ENCODE results near the gene OVCH1. TPM values are rescaled to one million over a fixed set of nuclear protein-coding genes. Genes with fewer than 3 reads are reported as not detected.

OVCH1 gene
- total and polyA plus RNA-seq, 10 of the 15 experiments (the other 5 are each of a cell fraction or from before 2014, with no cell fraction given) = 0.15 TPM; not detected in 9

DNA sequence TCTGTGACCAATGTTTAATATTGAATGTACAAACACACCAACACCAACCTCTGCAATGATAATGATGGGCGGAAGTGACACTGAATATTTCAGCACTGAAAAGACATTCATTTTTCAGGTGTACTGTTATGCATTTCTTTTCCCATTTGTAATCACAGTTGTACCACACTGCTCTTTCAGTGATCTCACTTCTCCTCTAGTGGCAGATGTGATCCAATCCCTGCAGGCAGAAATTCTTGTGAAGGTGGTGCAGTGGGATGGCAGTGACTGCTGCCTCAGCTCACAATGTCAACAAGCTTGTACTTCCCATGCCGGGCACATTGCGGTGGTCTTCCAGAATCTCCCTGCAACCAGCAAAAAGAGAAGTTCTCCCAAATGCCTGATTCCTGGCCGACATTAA is 93.5 kb downstream of the OVCH1 start:
- no peaks in the 10 kb centered on the region for H3K79me2 ChIP-seq (ENCODE audit: control insufficient read depth, insufficient read depth, low read length)
- no TSS peak for BruUV-seq (replicated peaks)
- H3K4me3 ChIP-seq = no peak overlapping the region
- ChIA-PET POLR2A (no interaction called here), RAD21 (ENCODE audit: unreplicated experiment) (no interaction called here), SMC1A (ENCODE audit: uncharacterized antibody, unreplicated experiment) (no interaction called here), CTCF (no interaction called here)
- H3K9me3 ChIP-seq (replicated peaks; ENCODE audit: control insufficient read depth, insufficient read depth, low read length) = no peaks in the 10 kb centered on the region
- no peaks in the 10 kb centered on the region for H4K20me1 ChIP-seq (ENCODE audit: control insufficient read depth, insufficient read depth)
- no peak overlapping the region for H3K4me2 ChIP-seq (ENCODE audit: control insufficient read depth, insufficient read depth)
- no peaks in the 10 kb centered on the region; a peak in 1 of 4 replicates for H3K27me3 ChIP-seq (replicated peaks in 1 of 2; ENCODE audit: control insufficient read depth in 2 of 2, insufficient read depth in 2 of 2, low read length in 1 of 2)
- FAIRE-seq (no peak), DNase-seq (ENCODE audit: low read depth, low spot score) (no peak), ATAC-seq (no peak)
- TF ChIP-seq NR2F1 (conservative IDR thresholded peaks at IDR 0.05) = no peak
- TF ChIP-seq ESRRA (IDR thresholded peaks at IDR 0.05; ENCODE audit: low read length) = no peak
- no peak for TF ChIP-seq IRF4 (IDR thresholded peaks at IDR 0.05; ENCODE audit: low read depth, low read length)
- no peak for TF ChIP-seq NFYB (IDR thresholded peaks at IDR 0.05; ENCODE audit: insufficient read depth, low read depth, low read length)
- no peak for TF ChIP-seq SPI1 (IDR thresholded peaks at IDR 0.05; ENCODE audit: borderline replicate concordance, insufficient read depth, low read depth, low read length)
- TF ChIP-seq FOXM1 (IDR thresholded peaks at IDR 0.05; ENCODE audit: low read depth, low read length) = no peak
- TF ChIP-seq, protein P1, sequence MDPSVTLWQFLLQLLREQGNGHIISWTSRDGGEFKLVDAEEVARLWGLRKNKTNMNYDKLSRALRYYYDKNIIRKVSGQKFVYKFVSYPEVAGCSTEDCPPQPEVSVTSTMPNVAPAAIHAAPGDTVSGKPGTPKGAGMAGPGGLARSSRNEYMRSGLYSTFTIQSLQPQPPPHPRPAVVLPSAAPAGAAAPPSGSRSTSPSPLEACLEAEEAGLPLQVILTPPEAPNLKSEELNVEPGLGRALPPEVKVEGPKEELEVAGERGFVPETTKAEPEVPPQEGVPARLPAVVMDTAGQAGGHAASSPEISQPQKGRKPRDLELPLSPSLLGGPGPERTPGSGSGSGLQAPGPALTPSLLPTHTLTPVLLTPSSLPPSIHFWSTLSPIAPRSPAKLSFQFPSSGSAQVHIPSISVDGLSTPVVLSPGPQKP (IDR thresholded peaks at IDR 0.05; ENCODE audit: low read depth, low read length) = no peak
- TF ChIP-seq, protein P2, sequence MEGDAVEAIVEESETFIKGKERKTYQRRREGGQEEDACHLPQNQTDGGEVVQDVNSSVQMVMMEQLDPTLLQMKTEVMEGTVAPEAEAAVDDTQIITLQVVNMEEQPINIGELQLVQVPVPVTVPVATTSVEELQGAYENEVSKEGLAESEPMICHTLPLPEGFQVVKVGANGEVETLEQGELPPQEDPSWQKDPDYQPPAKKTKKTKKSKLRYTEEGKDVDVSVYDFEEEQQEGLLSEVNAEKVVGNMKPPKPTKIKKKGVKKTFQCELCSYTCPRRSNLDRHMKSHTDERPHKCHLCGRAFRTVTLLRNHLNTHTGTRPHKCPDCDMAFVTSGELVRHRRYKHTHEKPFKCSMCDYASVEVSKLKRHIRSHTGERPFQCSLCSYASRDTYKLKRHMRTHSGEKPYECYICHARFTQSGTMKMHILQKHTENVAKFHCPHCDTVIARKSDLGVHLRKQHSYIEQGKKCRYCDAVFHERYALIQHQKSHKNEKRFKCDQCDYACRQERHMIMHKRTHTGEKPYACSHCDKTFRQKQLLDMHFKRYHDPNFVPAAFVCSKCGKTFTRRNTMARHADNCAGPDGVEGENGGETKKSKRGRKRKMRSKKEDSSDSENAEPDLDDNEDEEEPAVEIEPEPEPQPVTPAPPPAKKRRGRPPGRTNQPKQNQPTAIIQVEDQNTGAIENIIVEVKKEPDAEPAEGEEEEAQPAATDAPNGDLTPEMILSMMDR (IDR thresholded peaks at IDR 0.05 in 2 of 3, conservative IDR thresholded peaks at IDR 0.05 in 1 of 3; ENCODE audit: control insufficient read depth in 2 of 3, extremely low read depth in 1 of 3, insufficient read depth in 1 of 3, low read depth in 3 of 3, low read length in 3 of 3) = no peak
- no peak for TF ChIP-seq SRF (IDR thresholded peaks at IDR 0.05; ENCODE audit: low read depth in 2 of 2, low read length in 2 of 2)
- no peak for TF ChIP-seq SREBF2 (IDR thresholded peaks at IDR 0.05; ENCODE audit: low read length)
- TF ChIP-seq ZZZ3 (IDR thresholded peaks at IDR 0.05; ENCODE audit: control insufficient read depth, insufficient read length, low read depth) = no peak
- TF ChIP-seq TCF7 (IDR thresholded peaks at IDR 0.05; ENCODE audit: borderline replicate concordance) = no peak
- TF ChIP-seq BRCA1 (IDR thresholded peaks at IDR 0.05; ENCODE audit: low read depth, low read length) = no peak
- TF ChIP-seq CEBPB (IDR thresholded peaks at IDR 0.05; ENCODE audit: borderline replicate concordance in 1 of 2, low read depth in 2 of 2, low read length in 2 of 2) = no peak
- TF ChIP-seq TCF3 (IDR thresholded peaks at IDR 0.05; ENCODE audit: borderline replicate concordance, insufficient read depth, low read depth, low read length) = no peak
- no peak for TF ChIP-seq BACH1 (IDR thresholded peaks at IDR 0.05; ENCODE audit: borderline replicate concordance)
- TF ChIP-seq CHD4 (IDR thresholded peaks at IDR 0.05) = no peak
- no peak for TF ChIP-seq NKRF (conservative IDR thresholded peaks at IDR 0.05)
- no peak for TF ChIP-seq KLF5 (IDR thresholded peaks at IDR 0.05; ENCODE audit: partially characterized antibody)
- TF ChIP-seq GABPA (IDR thresholded peaks at IDR 0.05; ENCODE audit: low read depth) = no peak
- WGBS (ENCODE audit: insufficient coverage, insufficient replicate concordance, low lambda C conversion rate, missing lambda C conversion rate) = 58% methylated on average over 4 of the region's 4 CpGs
- H2AFZ ChIP-seq (ENCODE audit: control insufficient read depth, low read depth, low read length) = no peak overlapping the region
- H3K36me3 ChIP-seq (ENCODE audit: control insufficient read depth in 2 of 2, insufficient read depth in 2 of 2, low read length in 1 of 2) = no peaks in the 10 kb centered on the region
- intact Hi-C loops (cut with micrococcal nuclease; ENCODE audit: unreplicated experiment) = no loop called here
- no peaks in the 10 kb centered on the region for H3K4me1 ChIP-seq (ENCODE audit: control insufficient read depth, insufficient read depth, low read length)
- no peak overlapping the region for H3K27ac ChIP-seq (ENCODE audit: control insufficient read depth, insufficient read depth)
- H3K9ac ChIP-seq (ENCODE audit: control insufficient read depth, insufficient read depth, low read length) = no peak overlapping the region
- in situ Hi-C loops (cut with MboI) = no loop called here

Data from GM12878 (cell line).